Left lung (tissue), 10 donors: ENCODE data around the gene MUC4. TPM values are rescaled to one million over a fixed set of nuclear protein-coding genes. Genes with fewer than 3 reads are reported as not detected.

ENCODE experiments used
- ATAC-seq: fragments of 200-7000 bp; cut with Tn5 transposase; one replicate; pipeline ENCODE4 v1.9.1; 2020; ENCODE audit warnings: moderate library complexity
- DNase-seq, 4 donors: peaks; one replicate each; pipeline ENCODE4 v3.0.0-alpha.2; 2013 to 2020
- H3K27ac ChIP-seq, 2 donors: fragments of 200-600 bp; sonication (generic) in 1 of 2; one replicate each; pipeline versions ENCODE4 v1.5.0 to v1.8.0; 2020 to 2021
- H3K27me3 ChIP-seq, 2 donors: fragments of 200-600 bp; sonication (generic) in 1 of 2; one replicate each; pipeline versions ENCODE4 v1.5.0 to v1.8.0; 2020 to 2021
- H3K36me3 ChIP-seq, 2 donors: fragments of 200-600 bp; sonication (generic) in 1 of 2; one replicate each; pipeline versions ENCODE4 v1.5.0 to v1.8.0; 2020 to 2021
- H3K4me1 ChIP-seq, 2 donors: fragments of 200-600 bp; one replicate each; pipeline ENCODE4 v1.8.0; 2021
- H3K4me3 ChIP-seq, 2 donors: fragments of 200-600 bp; sonication (generic) in 1 of 2; one replicate each; pipeline versions ENCODE4 v1.5.0 to v1.8.0; 2020 to 2021; ENCODE audit warnings: mild to moderate bottlenecking in 1 of 2
- H3K9me3 ChIP-seq, 2 donors: fragments of 200-600 bp; sonication (generic) in 1 of 2; one replicate each; pipeline versions ENCODE4 v1.5.0 to v1.8.0; 2020 to 2021
- CTCF ChIP-seq, 2 donors: fragments of 200-600 bp; sonication (generic) in 1 of 2; IDR thresholded peaks; one replicate each; pipeline versions ENCODE4 v1.5.0 to v1.8.0; 2021; ENCODE audit warnings: antibody characterized with exemption in 2 of 2
- intact Hi-C, 2 donors: fragments of 100-400 bp; cut with DNase I; formaldehyde crosslinking; loops; one replicate each; pipeline versions ENCODE4 v1.11.2 to v1.14.2; 2022
- polyA plus RNA-seq, 6 donors: library from polyadenylated mRNA; unstranded; fragments of 120-200 nt; gene quantifications; one replicate each; pipeline ENCODE4 v1.2.1, GENCODE V29; 2013; ENCODE audit not compliant: insufficient read length in 6 of 6
- total RNA-seq, 2 donors: library from RNA; stranded (reverse); fragmentation: NEBNext Ultra II Directional; extraction: Animal tissue kit (Norgen Biotek cat#: 25700); gene quantifications; one replicate each; pipeline ENCODE4 v1.2.1, GENCODE V29; 2021
- donor health status: DM: no; HTN: yes; CAD: no.
- donor health status: DM: no; HTN: no; CAD: no.

Gene MUC4
- total and polyA plus RNA-seq, 8 donors, result 0.35 to 12.8 (median 1.5) TPM

GRCh38 chr3:195755791-195756676 is 55.7 kb downstream of the MUC4 start:
- no peak for TF ChIP-seq CTCF (IDR thresholded peaks at IDR 0.05)
- intact Hi-C loops, result no loop called here
- no peaks in the 10 kb centered on the region for H3K36me3 ChIP-seq
- H3K27ac ChIP-seq, result no peak overlapping the region
- DNase-seq (peak in 1 of 4 donors; percentile 47), ATAC-seq (no peak)
- H3K27me3 ChIP-seq, result peaks cover 0 to 52% of the 10 kb centered on the region in 2 donors
- H3K4me1 ChIP-seq, result peaks cover 0 to 7% of the 10 kb centered on the region in 2 donors
- H3K9me3 ChIP-seq, result no peaks in the 10 kb centered on the region
- no peak overlapping the region for H3K4me3 ChIP-seq

- ATAC-seq (no peak), DNase-seq (peak in 1 of 4 donors; percentile 22)
- Histone ChIP-seq H3K27ac (no peak overlapping the region), H3K9me3 (no peaks in the 10 kb centered on the region), H3K4me1 (peaks cover 0 to 7% of the 10 kb centered on the region in 2 donors), H3K36me3 (no peaks in the 10 kb centered on the region), H3K4me3 (no peak overlapping the region), H3K27me3 (peaks cover 0 to 46% of the 10 kb centered on the region in 2 donors)
- TF ChIP-seq CTCF (IDR thresholded peaks at IDR 0.05), result no peak
- intact Hi-C loops, result no loop called here
Measured at GRCh38 chr3:195755391-195755790, 56.3 kb downstream of the MUC4 start.

GRCh38 chr3:195754906-195755305 is 56.8 kb downstream of the MUC4 start:
- Histone ChIP-seq H3K36me3 (no peaks in the 10 kb centered on the region), H3K4me3 (no peak overlapping the region), H3K9me3 (no peaks in the 10 kb centered on the region), H3K27ac (no peak overlapping the region), H3K27me3 (peaks cover 0 to 41% of the 10 kb centered on the region in 2 donors), H3K4me1 (peaks cover 0 to 7% of the 10 kb centered on the region in 2 donors)
- DNase-seq (peak in 1 of 4 donors; percentile 5), ATAC-seq (no peak)
- no peak for TF ChIP-seq CTCF (IDR thresholded peaks at IDR 0.05)
- intact Hi-C loops, result no loop called here

GRCh38 chr3:195754141-195754540 is 57.6 kb downstream of the MUC4 start:
- TF ChIP-seq CTCF (IDR thresholded peaks at IDR 0.05), result no peak
- no peaks in the 10 kb centered on the region for H3K9me3 ChIP-seq
- intact Hi-C loops, result no loop called here
- no peaks in the 10 kb centered on the region for H3K36me3 ChIP-seq
- peaks cover 0 to 7% of the 10 kb centered on the region in 2 donors for H3K4me1 ChIP-seq
- no peak overlapping the region for H3K27ac ChIP-seq
- peak in 1 of 4 donors; percentile 68 for DNase-seq
- no peak overlapping the region for H3K4me3 ChIP-seq
- ATAC-seq, result no peak
- H3K27me3 ChIP-seq, result peaks cover 0 to 33% of the 10 kb centered on the region in 2 donors

GRCh38 chr3:195753581-195753980 is 58.1 kb downstream of the MUC4 start:
- intact Hi-C loops, result no loop called here
- Histone ChIP-seq H3K4me3 (no peak overlapping the region), H3K27me3 (peaks cover 0 to 31% of the 10 kb centered on the region in 2 donors), H3K9me3 (no peaks in the 10 kb centered on the region), H3K27ac (no peak overlapping the region), H3K4me1 (peaks cover 0 to 7% of the 10 kb centered on the region in 2 donors), H3K36me3 (no peaks in the 10 kb centered on the region)
- TF ChIP-seq CTCF (IDR thresholded peaks at IDR 0.05), result no peak
- DNase-seq, result peak in 1 of 4 donors; percentile 67
- no peak for ATAC-seq
